Measurements from ENCODE around the gene INPP5K.
"Not testable (repeated sequence)": the region's sequence is repeated elsewhere in the genome, so short reads cannot be mapped to it uniquely, and the experiment has no call there.

INPP5K gene

GRCh38 chr17:1535737-1536136 is 19.3 kb upstream of the INPP5K start:
- H3K27me3 ChIP-seq (ENCODE audit: insufficient read depth, poor library complexity, severe bottlenecking), result no peaks in the 10 kb centered on the region
- no peak overlapping the region for H3K4me3 ChIP-seq (ENCODE audit: severe bottlenecking)
- no peaks in the 10 kb centered on the region for H3K4me1 ChIP-seq (ENCODE audit: insufficient read depth, poor library complexity, severe bottlenecking)
- TF ChIP-seq, protein P1, sequence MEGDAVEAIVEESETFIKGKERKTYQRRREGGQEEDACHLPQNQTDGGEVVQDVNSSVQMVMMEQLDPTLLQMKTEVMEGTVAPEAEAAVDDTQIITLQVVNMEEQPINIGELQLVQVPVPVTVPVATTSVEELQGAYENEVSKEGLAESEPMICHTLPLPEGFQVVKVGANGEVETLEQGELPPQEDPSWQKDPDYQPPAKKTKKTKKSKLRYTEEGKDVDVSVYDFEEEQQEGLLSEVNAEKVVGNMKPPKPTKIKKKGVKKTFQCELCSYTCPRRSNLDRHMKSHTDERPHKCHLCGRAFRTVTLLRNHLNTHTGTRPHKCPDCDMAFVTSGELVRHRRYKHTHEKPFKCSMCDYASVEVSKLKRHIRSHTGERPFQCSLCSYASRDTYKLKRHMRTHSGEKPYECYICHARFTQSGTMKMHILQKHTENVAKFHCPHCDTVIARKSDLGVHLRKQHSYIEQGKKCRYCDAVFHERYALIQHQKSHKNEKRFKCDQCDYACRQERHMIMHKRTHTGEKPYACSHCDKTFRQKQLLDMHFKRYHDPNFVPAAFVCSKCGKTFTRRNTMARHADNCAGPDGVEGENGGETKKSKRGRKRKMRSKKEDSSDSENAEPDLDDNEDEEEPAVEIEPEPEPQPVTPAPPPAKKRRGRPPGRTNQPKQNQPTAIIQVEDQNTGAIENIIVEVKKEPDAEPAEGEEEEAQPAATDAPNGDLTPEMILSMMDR (IDR thresholded peaks at IDR 0.05; ENCODE audit: poor library complexity, severe bottlenecking), result no peak
- H3K27ac ChIP-seq (ENCODE audit: poor library complexity, severe bottlenecking), result no peak overlapping the region
- no peak for ATAC-seq (ENCODE audit: low read depth)
- DNase-seq (ENCODE audit: low spot score), result no peak
- H3K36me3 ChIP-seq (ENCODE audit: low read depth), result peaks cover 68% of the 10 kb centered on the region
- H3K9me3 ChIP-seq (ENCODE audit: severe bottlenecking), result no peaks in the 10 kb centered on the region

DNA sequence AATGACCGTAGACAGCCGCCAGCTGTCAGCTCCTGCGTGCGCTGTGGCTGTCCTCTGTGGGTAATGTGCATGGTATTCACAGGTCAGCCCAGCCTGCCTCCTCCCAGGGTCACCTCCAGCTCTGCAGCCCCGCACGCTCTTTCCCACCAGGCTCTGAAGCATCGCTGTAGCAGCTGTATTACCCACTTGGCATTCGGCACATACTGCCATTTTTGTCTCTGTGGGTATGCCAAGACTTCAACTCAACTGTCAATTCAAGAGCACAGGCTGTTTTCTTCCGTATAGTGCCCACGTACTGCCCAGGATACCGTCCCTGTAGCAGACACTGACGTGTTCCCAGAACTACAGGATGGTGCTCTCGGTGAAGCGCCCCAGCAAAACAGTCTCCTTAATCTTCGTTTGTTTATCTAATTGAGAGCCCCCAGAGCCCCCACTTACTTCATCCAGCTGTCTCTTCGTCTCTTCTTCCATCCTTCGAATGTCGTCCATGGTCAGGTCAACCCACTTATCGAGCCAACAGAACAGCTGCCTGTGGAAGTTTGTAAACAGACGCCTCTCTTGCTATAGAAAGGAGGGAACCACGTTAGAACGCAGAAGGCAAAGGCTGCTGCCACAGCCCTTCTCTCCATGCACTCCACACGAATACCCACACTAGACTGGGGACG is 17.4 kb upstream of the INPP5K start:
- no peaks in the 10 kb centered on the region for H3K27me3 ChIP-seq (ENCODE audit: insufficient read depth, poor library complexity, severe bottlenecking)
- TF ChIP-seq, protein P1 (IDR thresholded peaks at IDR 0.05; ENCODE audit: poor library complexity, severe bottlenecking), result no peak
- peaks cover 72% of the 10 kb centered on the region for H3K36me3 ChIP-seq (ENCODE audit: low read depth)
- no peak overlapping the region for H3K27ac ChIP-seq (ENCODE audit: poor library complexity, severe bottlenecking)
- DNase-seq (ENCODE audit: low spot score) (no peak), ATAC-seq (ENCODE audit: low read depth) (no peak)
- H3K9me3 ChIP-seq (ENCODE audit: severe bottlenecking), result no peaks in the 10 kb centered on the region
- peaks cover 11% of the 10 kb centered on the region for H3K4me1 ChIP-seq (ENCODE audit: insufficient read depth, poor library complexity, severe bottlenecking)
- no peak overlapping the region for H3K4me3 ChIP-seq (ENCODE audit: severe bottlenecking)

DNA sequence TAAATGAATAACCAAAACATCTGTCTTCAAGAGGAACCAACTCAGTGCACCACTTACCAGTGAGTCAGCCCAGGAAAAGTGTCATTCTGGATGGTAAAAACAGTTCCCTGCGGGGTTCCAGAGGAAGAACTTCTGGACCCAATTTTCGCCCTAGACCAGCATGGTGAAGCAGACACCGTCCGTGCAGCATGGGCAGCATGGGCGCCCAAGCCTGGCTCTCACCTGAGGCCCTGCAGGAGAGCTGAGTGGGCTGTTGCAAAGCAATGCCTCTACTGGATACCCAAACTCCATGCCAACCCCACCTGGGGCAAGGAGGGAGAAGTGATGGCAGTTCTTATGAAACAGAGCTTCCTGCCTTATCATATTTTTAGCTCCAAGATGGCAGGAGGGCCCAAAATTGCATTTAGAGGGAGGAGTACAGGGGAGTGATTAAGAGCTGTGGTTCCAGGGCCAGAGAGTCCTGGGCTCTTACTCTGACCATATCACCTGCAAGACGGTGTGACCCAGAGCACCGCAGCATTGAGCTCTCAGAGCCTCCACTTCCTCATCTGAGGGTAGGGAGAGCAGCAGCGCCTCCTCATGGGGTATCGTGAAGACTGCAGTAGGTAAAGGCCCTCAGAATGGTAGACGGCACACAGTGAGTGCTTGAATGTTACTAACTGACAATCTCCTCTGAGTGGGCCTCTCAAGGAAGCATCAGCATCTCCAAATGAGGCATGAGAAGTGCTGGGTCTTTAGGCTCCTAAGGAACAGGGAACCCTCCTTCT is 16.6 kb upstream of the INPP5K start:
- ATAC-seq (ENCODE audit: low read depth) (no peak), DNase-seq (ENCODE audit: low spot score) (no peak)
- Histone ChIP-seq H3K27me3 (ENCODE audit: insufficient read depth, poor library complexity, severe bottlenecking) (no peaks in the 10 kb centered on the region), H3K36me3 (ENCODE audit: low read depth) (peaks cover 70% of the 10 kb centered on the region), H3K9me3 (ENCODE audit: severe bottlenecking) (no peaks in the 10 kb centered on the region), H3K27ac (ENCODE audit: poor library complexity, severe bottlenecking) (no peak overlapping the region), H3K4me1 (ENCODE audit: insufficient read depth, poor library complexity, severe bottlenecking) (peaks cover 11% of the 10 kb centered on the region), H3K4me3 (ENCODE audit: severe bottlenecking) (no peak overlapping the region)
- TF ChIP-seq, protein P1 (IDR thresholded peaks at IDR 0.05; ENCODE audit: poor library complexity, severe bottlenecking), result no peak

- H3K9me3 ChIP-seq (ENCODE audit: severe bottlenecking), result no peaks in the 10 kb centered on the region
- peaks cover 11% of the 10 kb centered on the region for H3K4me1 ChIP-seq (ENCODE audit: insufficient read depth, poor library complexity, severe bottlenecking)
- TF ChIP-seq, protein P1 (IDR thresholded peaks at IDR 0.05; ENCODE audit: poor library complexity, severe bottlenecking), result no peak
- ATAC-seq (ENCODE audit: low read depth) (no peak), DNase-seq (ENCODE audit: low spot score) (no peak)
- no peak overlapping the region for H3K4me3 ChIP-seq (ENCODE audit: severe bottlenecking)
- peak overlapping the region; percentile 14 for H3K27ac ChIP-seq (ENCODE audit: poor library complexity, severe bottlenecking)
- peaks cover 57% of the 10 kb centered on the region for H3K36me3 ChIP-seq (ENCODE audit: low read depth)
- no peaks in the 10 kb centered on the region for H3K27me3 ChIP-seq (ENCODE audit: insufficient read depth, poor library complexity, severe bottlenecking)
Measured at GRCh38 chr17:1529863-1530262, 13.5 kb upstream of the INPP5K start.

DNA sequence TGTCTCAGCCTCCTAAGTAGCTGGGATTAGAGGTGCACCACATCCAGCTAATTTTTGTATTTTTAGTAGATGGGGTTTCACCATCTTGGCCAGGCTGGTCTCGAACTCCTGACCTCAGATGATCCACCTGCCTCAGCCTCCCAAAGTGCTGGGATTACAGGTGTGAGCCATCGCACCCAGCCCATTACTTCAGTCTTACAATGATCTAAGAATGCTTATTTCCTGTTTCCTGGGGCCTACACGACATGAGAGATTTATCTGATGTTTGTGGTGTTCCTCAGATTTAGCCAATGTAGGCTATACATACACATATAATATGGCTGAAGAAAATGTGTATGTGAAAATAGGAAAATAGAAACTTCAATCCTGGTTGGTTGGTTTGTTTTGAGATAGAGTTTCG is 10.5 kb upstream of the INPP5K start:
- H3K27me3 ChIP-seq (ENCODE audit: insufficient read depth, poor library complexity, severe bottlenecking); H3K9me3 ChIP-seq (ENCODE audit: severe bottlenecking); H3K4me3 ChIP-seq (ENCODE audit: severe bottlenecking); ATAC-seq (ENCODE audit: low read depth); H3K27ac ChIP-seq (ENCODE audit: poor library complexity, severe bottlenecking); DNase-seq (ENCODE audit: low spot score): not testable (repeated sequence)
- H3K36me3 ChIP-seq (ENCODE audit: low read depth), result peaks cover 49% of the 10 kb centered on the region
- H3K4me1 ChIP-seq (ENCODE audit: insufficient read depth, poor library complexity, severe bottlenecking), result peaks cover 11% of the 10 kb centered on the region
